HG03097 (cell line): ENCODE measurements around the gene DOCK2.
"Not testable (repeated sequence)": the region's sequence is repeated elsewhere in the genome, so short reads cannot be mapped to it uniquely, and the experiment has no call there.

Experiments
- ATAC-seq: cut with Tn5 transposase; IDR thresholded peaks from one replicate; pipeline ENCODE4 v1.9.1; 2021; ENCODE audit not compliant: unreplicated experiment, low FRiP score

The DOCK2 gene

GRCh38 chr5:169711551-169712225, 74.6 kb downstream of the DOCK2 start:
- ATAC-seq: no peak

GRCh38 chr5:169712428-169712827, 75.4 kb downstream of the DOCK2 start:
- ATAC-seq: no peak

GRCh38 chr5:169716287-169716686, 79.2 kb downstream of the DOCK2 start:
- ATAC-seq: no peak

GRCh38 chr5:169717288-169717687, 80.2 kb downstream of the DOCK2 start:
- no peak for ATAC-seq

GRCh38 chr5:169719360-169720314, 82.6 kb downstream of the DOCK2 start:
- no peak for ATAC-seq

- no peak for ATAC-seq
Measured at GRCh38 chr5:169721771-169722170, 84.7 kb downstream of the DOCK2 start.

- ATAC-seq: no peak
Measured at GRCh38 chr5:169723103-169723831, 86.2 kb downstream of the DOCK2 start.

- ATAC-seq: no peak
Measured at GRCh38 chr5:169724303-169725087, 87.4 kb downstream of the DOCK2 start.

GRCh38 chr5:169725665-169726064, 88.6 kb downstream of the DOCK2 start:
- ATAC-seq: not testable (repeated sequence)

- no peak for ATAC-seq
Measured at GRCh38 chr5:169728418-169728817, 91.3 kb downstream of the DOCK2 start.

- ATAC-seq: no peak
Measured at GRCh38 chr5:169731221-169731620, 94.1 kb downstream of the DOCK2 start.

- ATAC-seq: no peak
Measured at GRCh38 chr5:169732841-169733240, 95.8 kb downstream of the DOCK2 start.

- no peak for ATAC-seq
Measured at GRCh38 chr5:169735913-169736312, 98.8 kb downstream of the DOCK2 start.

- no peak for ATAC-seq
Measured at GRCh38 chr5:169736653-169737052, 99.6 kb downstream of the DOCK2 start.

GRCh38 chr5:169740435-169740834, 103.4 kb downstream of the DOCK2 start:
- ATAC-seq: no peak

- ATAC-seq: no peak
Measured at GRCh38 chr5:169742771-169743296, 105.8 kb downstream of the DOCK2 start.

GRCh38 chr5:169744336-169744735, 107.3 kb downstream of the DOCK2 start:
- no peak for ATAC-seq

- ATAC-seq: no peak
Measured at GRCh38 chr5:169745441-169746146, 108.5 kb downstream of the DOCK2 start.

- no peak for ATAC-seq
Measured at GRCh38 chr5:169746147-169746694, 109.1 kb downstream of the DOCK2 start.
